Fibroblast of villous mesenchyme (primary cell): ENCODE measurements around the gene TMEM26. TPM values are rescaled to one million over a fixed set of nuclear protein-coding genes. Genes with fewer than 3 reads are reported as not detected.

Source experiments
- DNase-seq: peaks from one replicate; pipeline ENCODE4 v3.0.0-alpha.2; 2010; ENCODE audit warnings: low read depth
- H3K4me3 ChIP-seq: 2 replicates; pipeline ENCODE4 v1.5.1; 2011; ENCODE audit warnings: low read depth, mild to moderate bottlenecking, low read length
- CTCF ChIP-seq: IDR thresholded peaks from 2 replicates; pipeline ENCODE4 v1.5.1; 2012; ENCODE audit warnings: low read depth, mild to moderate bottlenecking, low read length; ENCODE audit not compliant: insufficient read depth
- total RNA-seq: library from RNA; depleted of rRNA; stranded (reverse); fragments of >200 nt; gene quantifications from 2 replicates; pipeline ENCODE4 v1.2.3, GENCODE V29; 2012

Gene TMEM26
- total RNA-seq, 1 donor: 5.6 TPM

- no peak overlapping the region for H3K4me3 ChIP-seq
- no peak for DNase-seq
- TF ChIP-seq CTCF: no peak
Measured at GRCh38 chr10:61481597-61481996, 28.4 kb upstream of the TMEM26 start.

GRCh38 chr10:61480208-61480607, 27.0 kb upstream of the TMEM26 start:
- DNase-seq: no peak
- no peak for TF ChIP-seq CTCF
- no peak overlapping the region for H3K4me3 ChIP-seq

DNA sequence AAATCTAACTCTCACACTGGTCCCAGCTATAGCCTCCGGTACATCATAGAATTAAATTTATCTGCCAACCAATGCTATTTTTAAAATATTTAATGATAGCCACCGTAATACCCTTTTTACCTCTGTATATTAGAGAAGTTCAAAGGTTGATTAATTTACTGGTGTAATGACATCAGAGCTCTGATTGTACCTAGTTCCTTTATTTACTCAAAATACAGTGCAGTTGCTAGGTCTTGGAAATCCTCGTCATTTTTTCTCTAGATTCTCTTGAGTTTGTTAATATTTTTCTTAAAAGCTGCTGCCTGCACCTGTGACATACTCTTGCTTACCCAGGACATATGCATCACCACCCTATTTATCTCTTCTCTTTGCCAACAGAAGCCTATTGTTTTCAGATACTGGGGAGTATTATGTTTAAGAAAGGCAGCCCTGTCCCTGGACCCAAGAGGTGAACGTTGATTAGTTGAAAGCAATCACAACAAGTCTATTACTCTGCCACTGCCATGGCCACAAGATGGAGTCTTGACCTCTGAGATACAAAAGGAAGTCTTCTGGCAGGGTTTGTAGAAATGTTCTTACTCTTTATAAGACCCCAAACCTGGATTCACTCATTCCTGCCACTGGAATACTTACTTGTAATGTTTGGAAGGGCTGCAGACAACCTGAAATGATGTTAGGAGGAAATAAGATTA, 25.6 kb upstream of the TMEM26 start:
- TF ChIP-seq CTCF: no peak
- no peak overlapping the region for H3K4me3 ChIP-seq
- DNase-seq: no peak

DNA sequence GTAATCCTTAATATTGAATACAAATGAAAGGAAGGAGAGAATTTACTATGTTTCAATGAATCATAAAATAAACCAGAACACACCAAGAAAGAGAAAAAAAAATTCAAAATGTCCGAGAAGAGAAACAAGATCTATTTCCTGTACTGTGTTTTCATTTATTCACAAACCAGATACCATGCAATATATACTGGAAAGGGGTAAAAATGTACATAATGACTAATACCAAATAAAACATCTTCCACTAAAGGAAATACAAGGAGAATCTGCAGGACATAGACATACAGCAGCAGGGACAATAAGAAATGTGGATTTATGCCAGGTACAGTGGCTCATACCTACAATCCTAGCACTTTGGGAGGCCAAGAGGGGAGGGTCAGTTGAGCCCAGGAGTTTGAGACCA, 24.3 kb upstream of the TMEM26 start:
- DNase-seq: no peak
- TF ChIP-seq CTCF: no peak
- H3K4me3 ChIP-seq: no peak overlapping the region

DNA sequence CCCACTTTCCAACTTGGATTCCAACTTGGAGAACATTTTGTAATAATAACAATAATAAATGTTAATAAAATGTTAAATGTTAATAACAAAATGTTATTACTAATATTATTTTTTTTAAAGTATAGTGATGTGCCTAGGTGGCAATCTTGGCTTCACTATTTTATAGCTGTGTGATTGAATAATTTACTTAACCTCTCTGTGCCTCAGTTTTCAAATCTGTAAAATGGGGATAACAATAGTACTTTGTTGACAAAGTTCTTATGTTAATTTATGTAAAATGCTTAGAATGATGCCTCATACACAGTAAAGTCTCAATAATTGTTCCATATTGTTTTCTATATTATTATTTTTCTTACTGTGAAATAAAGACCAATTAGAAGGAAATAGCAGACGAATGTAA, 23.3 kb upstream of the TMEM26 start:
- no peak overlapping the region for H3K4me3 ChIP-seq
- DNase-seq: no peak
- TF ChIP-seq CTCF: no peak

- no peak for TF ChIP-seq CTCF
- H3K4me3 ChIP-seq: no peak overlapping the region
- DNase-seq: peak; percentile 89
Measured at GRCh38 chr10:61475449-61475873, 22.3 kb upstream of the TMEM26 start.

GRCh38 chr10:61472090-61472674, 19.0 kb upstream of the TMEM26 start:
- DNase-seq: peak; percentile 41
- no peak for TF ChIP-seq CTCF

More at GRCh38 chr10:61472090-61472674, 19.0 kb upstream of the TMEM26 start:
- H3K4me3 ChIP-seq: no peak overlapping the region
